HCT116 (cell line): ENCODE data around the gene IFNL1.

Experiments used
- CBX3 ChIP-seq: IDR thresholded peaks from 2 replicates; pipeline ENCODE4 v1.6.1; 2012; ENCODE audit warnings: low read depth
- CEBPB ChIP-seq: IDR thresholded peaks from 2 replicates; pipeline ENCODE4 v1.6.1; 2012; ENCODE audit warnings: low read depth
- EZH2 ChIP-seq: fragments of 200-600 bp; sonication (generic); IDR thresholded peaks from 2 replicates; pipeline ENCODE4 v1.6.1; 2017; ENCODE audit warnings: antibody characterized with exemption, mixed run types
- POLR2A ChIP-seq: IDR thresholded peaks from 2 replicates; pipeline ENCODE4 v1.7.0; 2011; ENCODE audit warnings: borderline replicate concordance; ENCODE audit not compliant: insufficient read depth, insufficient read length; ENCODE audit errors: extremely low read depth
- POLR2AphosphoS5 ChIP-seq: IDR thresholded peaks from 2 replicates; pipeline ENCODE4 v1.6.1; 2011; ENCODE audit warnings: mild to moderate bottlenecking, low read depth, low read length, moderate library complexity
- RAD21 ChIP-seq: IDR thresholded peaks from 2 replicates; pipeline ENCODE4 v1.6.1; 2012; ENCODE audit warnings: low read depth, mild to moderate bottlenecking
- SRF ChIP-seq: IDR thresholded peaks from 2 replicates; pipeline ENCODE4 v1.6.1; 2012; ENCODE audit warnings: low read depth
- ZFX ChIP-seq: fragments of 450-650 bp; IDR thresholded peaks from 2 replicates; pipeline ENCODE4 v1.6.1; 2017
- ZNF274 ChIP-seq: fragments of 200-500 bp; sonication (Bioruptor generic); IDR thresholded peaks from 2 replicates; pipeline ENCODE4 v1.6.1; 2014; ENCODE audit warnings: mild to moderate bottlenecking, low read depth, low read length, inconsistent platforms
- TF ChIP-seq, protein P1 (sequence below), 3 experiments: fragments of 200-600 bp in 1 of 3; sonication (generic) in 1 of 3; IDR thresholded peaks in 2 of 3; conservative IDR thresholded peaks in 1 of 3; 2 replicates each; pipeline ENCODE4 v1.5.1; 2012 to 2017; ENCODE audit warnings: low read depth in 2 of 3, low read length in 2 of 3, antibody characterized with exemption in 1 of 3, borderline replicate concordance in 1 of 3, control low read depth in 1 of 3, mild to moderate bottlenecking in 1 of 3, mixed read lengths in 1 of 3, mixed run types in 1 of 3, moderate library complexity in 1 of 3; ENCODE audit not compliant: insufficient read depth in 1 of 3
- TF ChIP-seq, protein P2 (sequence below): IDR thresholded peaks from 2 replicates; pipeline ENCODE4 v1.6.1; 2012; ENCODE audit warnings: low read depth

DNA sequence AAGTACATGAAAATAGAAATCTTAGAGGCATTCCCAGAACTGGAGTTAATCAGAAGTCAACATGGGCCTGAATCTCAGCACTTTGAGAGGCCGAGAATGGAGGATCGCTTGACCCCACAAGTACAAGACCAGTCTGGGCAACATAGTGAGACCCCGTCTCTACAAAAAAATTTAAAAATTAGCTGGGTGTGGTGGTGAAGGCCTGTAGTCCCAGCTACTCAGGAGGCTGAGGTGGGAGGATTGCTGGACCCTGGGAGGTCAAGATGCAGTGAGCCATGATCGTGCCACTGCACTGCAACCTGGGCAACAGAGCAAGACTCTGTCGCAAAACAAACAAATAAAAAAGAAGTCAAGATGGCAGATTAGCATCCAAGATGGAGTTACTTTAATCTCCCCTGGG lies 19.5 kb upstream of the IFNL1 start:
- TF ChIP-seq, protein P1, sequence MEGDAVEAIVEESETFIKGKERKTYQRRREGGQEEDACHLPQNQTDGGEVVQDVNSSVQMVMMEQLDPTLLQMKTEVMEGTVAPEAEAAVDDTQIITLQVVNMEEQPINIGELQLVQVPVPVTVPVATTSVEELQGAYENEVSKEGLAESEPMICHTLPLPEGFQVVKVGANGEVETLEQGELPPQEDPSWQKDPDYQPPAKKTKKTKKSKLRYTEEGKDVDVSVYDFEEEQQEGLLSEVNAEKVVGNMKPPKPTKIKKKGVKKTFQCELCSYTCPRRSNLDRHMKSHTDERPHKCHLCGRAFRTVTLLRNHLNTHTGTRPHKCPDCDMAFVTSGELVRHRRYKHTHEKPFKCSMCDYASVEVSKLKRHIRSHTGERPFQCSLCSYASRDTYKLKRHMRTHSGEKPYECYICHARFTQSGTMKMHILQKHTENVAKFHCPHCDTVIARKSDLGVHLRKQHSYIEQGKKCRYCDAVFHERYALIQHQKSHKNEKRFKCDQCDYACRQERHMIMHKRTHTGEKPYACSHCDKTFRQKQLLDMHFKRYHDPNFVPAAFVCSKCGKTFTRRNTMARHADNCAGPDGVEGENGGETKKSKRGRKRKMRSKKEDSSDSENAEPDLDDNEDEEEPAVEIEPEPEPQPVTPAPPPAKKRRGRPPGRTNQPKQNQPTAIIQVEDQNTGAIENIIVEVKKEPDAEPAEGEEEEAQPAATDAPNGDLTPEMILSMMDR (IDR thresholded peaks at IDR 0.05 in 2 of 3, conservative IDR thresholded peaks at IDR 0.05 in 1 of 3; ENCODE audit: borderline replicate concordance in 1 of 3, insufficient read depth in 1 of 3, low read depth in 2 of 3, low read length in 2 of 3), result no peak
- TF ChIP-seq POLR2AphosphoS5, result no peak
- no peak for TF ChIP-seq CBX3
- TF ChIP-seq ZFX, result no peak
- TF ChIP-seq POLR2A, result no peak
- no peak for TF ChIP-seq CEBPB
- TF ChIP-seq EZH2, result no peak
- no peak for TF ChIP-seq RAD21
- TF ChIP-seq SRF, result no peak
- TF ChIP-seq, protein P2, sequence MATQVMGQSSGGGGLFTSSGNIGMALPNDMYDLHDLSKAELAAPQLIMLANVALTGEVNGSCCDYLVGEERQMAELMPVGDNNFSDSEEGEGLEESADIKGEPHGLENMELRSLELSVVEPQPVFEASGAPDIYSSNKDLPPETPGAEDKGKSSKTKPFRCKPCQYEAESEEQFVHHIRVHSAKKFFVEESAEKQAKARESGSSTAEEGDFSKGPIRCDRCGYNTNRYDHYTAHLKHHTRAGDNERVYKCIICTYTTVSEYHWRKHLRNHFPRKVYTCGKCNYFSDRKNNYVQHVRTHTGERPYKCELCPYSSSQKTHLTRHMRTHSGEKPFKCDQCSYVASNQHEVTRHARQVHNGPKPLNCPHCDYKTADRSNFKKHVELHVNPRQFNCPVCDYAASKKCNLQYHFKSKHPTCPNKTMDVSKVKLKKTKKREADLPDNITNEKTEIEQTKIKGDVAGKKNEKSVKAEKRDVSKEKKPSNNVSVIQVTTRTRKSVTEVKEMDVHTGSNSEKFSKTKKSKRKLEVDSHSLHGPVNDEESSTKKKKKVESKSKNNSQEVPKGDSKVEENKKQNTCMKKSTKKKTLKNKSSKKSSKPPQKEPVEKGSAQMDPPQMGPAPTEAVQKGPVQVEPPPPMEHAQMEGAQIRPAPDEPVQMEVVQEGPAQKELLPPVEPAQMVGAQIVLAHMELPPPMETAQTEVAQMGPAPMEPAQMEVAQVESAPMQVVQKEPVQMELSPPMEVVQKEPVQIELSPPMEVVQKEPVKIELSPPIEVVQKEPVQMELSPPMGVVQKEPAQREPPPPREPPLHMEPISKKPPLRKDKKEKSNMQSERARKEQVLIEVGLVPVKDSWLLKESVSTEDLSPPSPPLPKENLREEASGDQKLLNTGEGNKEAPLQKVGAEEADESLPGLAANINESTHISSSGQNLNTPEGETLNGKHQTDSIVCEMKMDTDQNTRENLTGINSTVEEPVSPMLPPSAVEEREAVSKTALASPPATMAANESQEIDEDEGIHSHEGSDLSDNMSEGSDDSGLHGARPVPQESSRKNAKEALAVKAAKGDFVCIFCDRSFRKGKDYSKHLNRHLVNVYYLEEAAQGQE, result no peak
- no peak for TF ChIP-seq ZNF274
